ENCODE measurements around the gene SCAMP1.
"Not testable (repeated sequence)": the region's sequence is repeated elsewhere in the genome, so short reads cannot be mapped to it uniquely, and the experiment has no call there.

SCAMP1 gene

GRCh38 chr5:78373231-78373630, 12.8 kb downstream of the SCAMP1 start:
- no peak for TF ChIP-seq CTCF (IDR thresholded peaks at IDR 0.05; ENCODE audit: borderline replicate concordance, insufficient read depth, low read depth, low read length)
- H3K4me3 ChIP-seq (ENCODE audit: low read depth, low read length) = no peak overlapping the region

- no peak for TF ChIP-seq CTCF (IDR thresholded peaks at IDR 0.05; ENCODE audit: borderline replicate concordance, insufficient read depth, low read depth, low read length)
- no peak overlapping the region for H3K4me3 ChIP-seq (ENCODE audit: low read depth, low read length)
Observed at GRCh38 chr5:78376315-78376714, 15.9 kb downstream of the SCAMP1 start.

- TF ChIP-seq CTCF (IDR thresholded peaks at IDR 0.05; ENCODE audit: borderline replicate concordance, insufficient read depth, low read depth, low read length) = no peak
Observed at GRCh38 chr5:78377056-78377717, 16.8 kb downstream of the SCAMP1 start.

GRCh38 chr5:78377718-78378105, 17.3 kb downstream of the SCAMP1 start:
- H3K4me3 ChIP-seq (ENCODE audit: low read depth, low read length) = no peak overlapping the region
- TF ChIP-seq CTCF (IDR thresholded peaks at IDR 0.05; ENCODE audit: borderline replicate concordance, insufficient read depth, low read depth, low read length) = no peak

More at GRCh38 chr5:78377056-78377717, 16.8 kb downstream of the SCAMP1 start:
- no peak overlapping the region for H3K4me3 ChIP-seq (ENCODE audit: low read depth, low read length)

GRCh38 chr5:78387468-78388153, 27.2 kb downstream of the SCAMP1 start:
- H3K4me3 ChIP-seq (ENCODE audit: low read depth, low read length) = no peak overlapping the region
- TF ChIP-seq CTCF (IDR thresholded peaks at IDR 0.05; ENCODE audit: borderline replicate concordance, insufficient read depth, low read depth, low read length) = no peak

- H3K4me3 ChIP-seq (ENCODE audit: low read depth, low read length) = not testable (repeated sequence)
Observed at GRCh38 chr5:78391357-78391756, 30.9 kb downstream of the SCAMP1 start.

- H3K4me3 ChIP-seq (ENCODE audit: low read depth, low read length) = no peak overlapping the region
- no peak for TF ChIP-seq CTCF (IDR thresholded peaks at IDR 0.05; ENCODE audit: borderline replicate concordance, insufficient read depth, low read depth, low read length)
Observed at GRCh38 chr5:78397831-78398230, 37.4 kb downstream of the SCAMP1 start.
